ENCODE data around the gene NBAS.

The NBAS gene

DNA sequence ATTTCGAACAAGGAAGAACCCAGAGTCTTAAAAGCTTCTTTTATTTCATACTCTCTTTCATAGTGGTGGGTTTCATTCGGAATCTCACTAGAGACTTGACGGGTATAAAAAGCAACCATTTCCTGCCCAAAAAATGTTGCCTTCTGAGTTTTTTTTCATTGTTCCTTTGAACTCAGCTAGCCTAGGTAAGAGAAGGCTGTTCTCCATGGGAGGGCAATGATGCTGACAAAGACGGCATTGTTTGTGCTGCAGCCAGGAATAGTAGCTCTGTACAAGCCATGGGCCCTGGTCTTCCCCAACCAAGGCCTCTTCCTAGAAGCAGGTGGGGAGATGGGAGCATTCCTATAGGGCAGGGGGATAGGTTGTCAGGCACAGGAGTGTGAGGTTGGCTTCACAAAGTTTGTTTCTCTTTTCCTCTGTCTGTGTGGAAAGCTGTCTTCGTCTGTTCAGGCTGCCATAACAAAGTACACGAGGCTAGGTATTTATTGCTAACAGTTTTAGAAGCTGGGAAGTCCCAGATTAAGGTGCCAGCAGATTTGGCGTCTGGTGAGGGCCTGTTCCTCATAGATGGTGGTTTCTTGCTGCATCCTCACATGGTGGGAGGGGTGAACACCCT, 405.1 kb downstream of the NBAS start:
- H2BK15ac ChIP-seq (ENCODE audit: low read depth, poor library complexity, severe bottlenecking), result no peak overlapping the region

DNA sequence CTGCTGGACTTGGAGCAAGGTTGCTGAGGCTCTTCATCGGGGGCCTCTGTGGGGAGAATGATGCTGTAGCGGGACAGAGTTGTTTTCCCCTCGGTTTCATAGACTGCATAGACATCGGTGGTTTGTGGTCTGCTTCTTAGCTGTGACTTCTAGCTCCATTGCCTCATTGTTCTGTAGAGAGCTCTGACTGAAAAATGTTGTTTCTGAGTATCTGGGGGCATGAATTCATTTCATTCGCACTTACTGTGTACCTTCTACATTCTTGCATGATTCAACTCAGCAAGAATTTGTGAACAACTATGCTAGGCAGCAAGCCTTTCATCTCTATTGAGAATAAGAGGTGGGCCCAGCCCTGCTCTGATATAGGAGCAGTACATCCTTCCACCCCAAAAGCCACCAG, 406.8 kb downstream of the NBAS start:
- Histone ChIP-seq H4K8ac (ENCODE audit: low read length) (no peak overlapping the region), H4K91ac (ENCODE audit: low read length) (no peak overlapping the region), H3K9ac (ENCODE audit: low read length) (no peak overlapping the region), H3K4ac (ENCODE audit: low read depth in 1 of 2, low read length in 2 of 2) (no peak overlapping the region), H2BK5ac (ENCODE audit: low read depth, low read length, poor library complexity, severe bottlenecking) (no peak overlapping the region), H3K4me2 (ENCODE audit: low read length, poor library complexity, severe bottlenecking) (no peak overlapping the region), H2BK120ac (ENCODE audit: low read depth, low read length) (no peak overlapping the region), H2AFZ (ENCODE audit: low read depth, low read length) (no peak overlapping the region), H2AK5ac (ENCODE audit: low read length, severe bottlenecking) (no peak overlapping the region), H3K27me3 (ENCODE audit: control insufficient read depth in 1 of 2, insufficient read depth in 1 of 2, low read length in 2 of 2) (no peaks in the 10 kb centered on the region), H3K9me3 (ENCODE audit: control insufficient read depth, low read length) (no peaks in the 10 kb centered on the region), H3K23ac (ENCODE audit: low read length in 2 of 2) (no peak overlapping the region), H3K18ac (ENCODE audit: low read depth in 1 of 2, low read length in 2 of 2) (no peak overlapping the region), H3K79me1 (replicated peaks; ENCODE audit: low read length, poor library complexity, severe bottlenecking) (no peaks in the 10 kb centered on the region), H3K4me1 (ENCODE audit: control insufficient read depth, insufficient read depth, low read depth, low read length) (peaks cover 9% of the 10 kb centered on the region), H2BK15ac (ENCODE audit: low read depth, poor library complexity, severe bottlenecking) (no peak overlapping the region), H3K14ac (ENCODE audit: low read length in 2 of 2) (no peak overlapping the region), H3K36me3 (ENCODE audit: control insufficient read depth in 1 of 2, insufficient read depth in 2 of 2, low read depth in 1 of 2, low read length in 2 of 2) (no peaks in the 10 kb centered on the region), H3K27ac (ENCODE audit: low read length, poor library complexity, severe bottlenecking) (peak overlapping the region; percentile 19), H2BK12ac (ENCODE audit: low read length in 2 of 2) (no peak overlapping the region), H3K4me3 (ENCODE audit: insufficient read depth in 1 of 2, low read depth in 1 of 2, low read length in 2 of 2) (no peak overlapping the region)
- 89% methylated on average over 5 of the region's 5 CpGs for WGBS
- DNase-seq, result no peak

More for the DNA sequence above, 405.1 kb downstream of the NBAS start:
- no peaks in the 10 kb centered on the region for H3K27me3 ChIP-seq (ENCODE audit: control insufficient read depth in 1 of 2, insufficient read depth in 1 of 2, low read length in 2 of 2)
- no peak overlapping the region for H3K23ac ChIP-seq (ENCODE audit: low read length in 2 of 2)
- no peaks in the 10 kb centered on the region for H3K36me3 ChIP-seq (ENCODE audit: control insufficient read depth in 1 of 2, insufficient read depth in 2 of 2, low read depth in 1 of 2, low read length in 2 of 2)
- no peak overlapping the region for H3K4ac ChIP-seq (ENCODE audit: low read depth in 1 of 2, low read length in 2 of 2)
- H3K4me2 ChIP-seq (ENCODE audit: low read length, poor library complexity, severe bottlenecking), result no peak overlapping the region
- H3K9ac ChIP-seq (ENCODE audit: low read length), result no peak overlapping the region
- no peaks in the 10 kb centered on the region for H3K9me3 ChIP-seq (ENCODE audit: control insufficient read depth, low read length)
- no peaks in the 10 kb centered on the region for H3K79me1 ChIP-seq (replicated peaks; ENCODE audit: low read length, poor library complexity, severe bottlenecking)
- no peak overlapping the region for H2BK120ac ChIP-seq (ENCODE audit: low read depth, low read length)
- no peak overlapping the region for H3K14ac ChIP-seq (ENCODE audit: low read length in 2 of 2)
- H3K18ac ChIP-seq (ENCODE audit: low read depth in 1 of 2, low read length in 2 of 2), result no peak overlapping the region
- H4K91ac ChIP-seq (ENCODE audit: low read length), result no peak overlapping the region
- no peak overlapping the region for H2BK12ac ChIP-seq (ENCODE audit: low read length in 2 of 2)
- H4K8ac ChIP-seq (ENCODE audit: low read length), result no peak overlapping the region
- H2BK5ac ChIP-seq (ENCODE audit: low read depth, low read length, poor library complexity, severe bottlenecking), result no peak overlapping the region
- no peak overlapping the region for H3K27ac ChIP-seq (ENCODE audit: low read length, poor library complexity, severe bottlenecking)
- 77% methylated on average over 7 of the region's 7 CpGs for WGBS
- H2AFZ ChIP-seq (ENCODE audit: low read depth, low read length), result no peak overlapping the region
- H2AK5ac ChIP-seq (ENCODE audit: low read length, severe bottlenecking), result no peak overlapping the region
- no peak for DNase-seq
- H3K4me3 ChIP-seq (ENCODE audit: insufficient read depth in 1 of 2, low read depth in 1 of 2, low read length in 2 of 2), result no peak overlapping the region
- peaks cover 9% of the 10 kb centered on the region for H3K4me1 ChIP-seq (ENCODE audit: control insufficient read depth, insufficient read depth, low read depth, low read length)

DNA sequence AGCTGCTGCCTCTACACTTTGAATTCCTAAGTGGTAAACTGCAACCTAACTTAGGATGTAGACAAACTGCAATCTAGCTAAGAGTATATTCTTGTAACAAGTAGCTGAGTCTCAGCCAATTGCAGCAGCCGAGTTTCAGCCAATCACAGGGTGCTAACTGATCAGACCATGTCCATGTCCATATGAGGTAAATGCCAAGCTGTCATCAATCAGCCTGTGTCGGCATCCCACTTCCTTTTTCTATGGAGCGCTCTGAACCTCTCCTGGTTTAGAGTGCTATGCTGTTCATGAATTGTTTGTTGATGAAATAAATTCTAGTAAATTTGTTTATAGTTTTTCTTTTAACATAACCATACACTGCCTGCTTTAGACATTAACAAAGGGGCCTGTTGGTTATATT, 408.8 kb downstream of the NBAS start:
- no peak for DNase-seq
- Histone ChIP-seq H3K4me3 (ENCODE audit: insufficient read depth in 1 of 2, low read depth in 1 of 2, low read length in 2 of 2) (no peak overlapping the region), H3K9ac (ENCODE audit: low read length) (no peak overlapping the region), H3K14ac (ENCODE audit: low read length in 2 of 2) (no peak overlapping the region), H2BK12ac (ENCODE audit: low read length in 2 of 2) (no peak overlapping the region), H3K4me1 (ENCODE audit: control insufficient read depth, insufficient read depth, low read depth, low read length) (peaks cover 2% of the 10 kb centered on the region), H3K79me1 (replicated peaks; ENCODE audit: low read length, poor library complexity, severe bottlenecking) (no peaks in the 10 kb centered on the region), H4K91ac (ENCODE audit: low read length) (no peak overlapping the region), H3K23ac (ENCODE audit: low read length in 2 of 2) (no peak overlapping the region), H2BK15ac (ENCODE audit: low read depth, poor library complexity, severe bottlenecking) (no peak overlapping the region), H3K9me3 (ENCODE audit: control insufficient read depth, low read length) (no peaks in the 10 kb centered on the region), H3K4ac (ENCODE audit: low read depth in 1 of 2, low read length in 2 of 2) (no peak overlapping the region), H3K27me3 (ENCODE audit: control insufficient read depth in 1 of 2, insufficient read depth in 1 of 2, low read length in 2 of 2) (no peaks in the 10 kb centered on the region), H3K4me2 (ENCODE audit: low read length, poor library complexity, severe bottlenecking) (no peak overlapping the region), H2BK5ac (ENCODE audit: low read depth, low read length, poor library complexity, severe bottlenecking) (no peak overlapping the region), H2AK5ac (ENCODE audit: low read length, severe bottlenecking) (no peak overlapping the region), H4K8ac (ENCODE audit: low read length) (no peak overlapping the region), H3K18ac (ENCODE audit: low read depth in 1 of 2, low read length in 2 of 2) (no peak overlapping the region), H2AFZ (ENCODE audit: low read depth, low read length) (no peak overlapping the region), H3K27ac (ENCODE audit: low read length, poor library complexity, severe bottlenecking) (no peak overlapping the region), H2BK120ac (ENCODE audit: low read depth, low read length) (no peak overlapping the region), H3K36me3 (ENCODE audit: control insufficient read depth in 1 of 2, insufficient read depth in 2 of 2, low read depth in 1 of 2, low read length in 2 of 2) (no peaks in the 10 kb centered on the region)
- WGBS, result 90% methylated on average over 3 of the region's 3 CpGs

DNA sequence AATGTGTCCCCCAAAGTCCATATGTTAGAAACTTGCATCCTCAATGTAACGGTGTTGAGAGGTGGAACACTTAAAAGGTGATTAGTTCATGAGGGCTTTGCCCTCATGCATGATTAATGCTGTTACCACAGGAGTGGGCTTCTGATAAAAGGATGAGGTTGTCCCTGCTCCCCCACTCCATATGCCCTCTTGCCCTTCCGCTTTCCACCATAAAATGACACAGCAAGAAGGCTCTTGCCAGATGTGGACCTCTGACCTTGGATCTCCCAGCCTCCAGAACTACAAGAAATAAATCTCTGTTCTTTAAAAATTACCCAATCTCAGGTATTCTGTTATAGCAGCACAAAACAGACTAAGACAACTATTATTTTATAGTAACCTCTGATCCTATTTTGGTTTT, 412.1 kb downstream of the NBAS start:
- H3K9ac ChIP-seq (ENCODE audit: low read length), result no peak overlapping the region
- peaks cover 2% of the 10 kb centered on the region for H3K4me1 ChIP-seq (ENCODE audit: control insufficient read depth, insufficient read depth, low read depth, low read length)
- no peak overlapping the region for H3K4ac ChIP-seq (ENCODE audit: low read depth in 1 of 2, low read length in 2 of 2)
- no peak overlapping the region for H2AFZ ChIP-seq (ENCODE audit: low read depth, low read length)
- H2AK5ac ChIP-seq (ENCODE audit: low read length, severe bottlenecking), result no peak overlapping the region
- no peaks in the 10 kb centered on the region for H3K36me3 ChIP-seq (ENCODE audit: control insufficient read depth in 1 of 2, insufficient read depth in 2 of 2, low read depth in 1 of 2, low read length in 2 of 2)
- H2BK15ac ChIP-seq (ENCODE audit: low read depth, poor library complexity, severe bottlenecking), result no peak overlapping the region
- H3K18ac ChIP-seq (ENCODE audit: low read depth in 1 of 2, low read length in 2 of 2), result no peak overlapping the region
- H3K9me3 ChIP-seq (ENCODE audit: control insufficient read depth, low read length), result no peaks in the 10 kb centered on the region
- H3K4me2 ChIP-seq (ENCODE audit: low read length, poor library complexity, severe bottlenecking), result no peak overlapping the region
- no peak overlapping the region for H4K8ac ChIP-seq (ENCODE audit: low read length)
- H3K79me1 ChIP-seq (replicated peaks; ENCODE audit: low read length, poor library complexity, severe bottlenecking), result no peaks in the 10 kb centered on the region
- 34% methylated on average over 2 of the region's 2 CpGs for WGBS
- H2BK12ac ChIP-seq (ENCODE audit: low read length in 2 of 2), result no peak overlapping the region
- H3K4me3 ChIP-seq (ENCODE audit: insufficient read depth in 1 of 2, low read depth in 1 of 2, low read length in 2 of 2), result no peak overlapping the region
- H2BK5ac ChIP-seq (ENCODE audit: low read depth, low read length, poor library complexity, severe bottlenecking), result no peak overlapping the region
- H3K14ac ChIP-seq (ENCODE audit: low read length in 2 of 2), result no peak overlapping the region
- H3K23ac ChIP-seq (ENCODE audit: low read length in 2 of 2), result no peak overlapping the region
- no peak overlapping the region for H3K27ac ChIP-seq (ENCODE audit: low read length, poor library complexity, severe bottlenecking)
- H3K27me3 ChIP-seq (ENCODE audit: control insufficient read depth in 1 of 2, insufficient read depth in 1 of 2, low read length in 2 of 2), result no peaks in the 10 kb centered on the region
- no peak overlapping the region for H4K91ac ChIP-seq (ENCODE audit: low read length)
- no peak for DNase-seq
- no peak overlapping the region for H2BK120ac ChIP-seq (ENCODE audit: low read depth, low read length)
